Endothelial cell of umbilical vein (primary cell): ENCODE results near the gene STK32C.

Experiments
- CTCF ChIP-seq, 2 donors: IDR thresholded peaks; 1 replicate in 1 of 2; 2 replicates in 1 of 2; pipeline ENCODE4 v1.5.1; 2011; ENCODE audit warnings: low read length in 2 of 2, mild to moderate bottlenecking in 2 of 2, moderate library complexity in 2 of 2, control low read depth in 1 of 2, inconsistent platforms in 1 of 2, low read depth in 1 of 2; ENCODE audit not compliant: insufficient read depth in 1 of 2; ENCODE audit errors: extremely low read depth in 1 of 2
- EZH2 ChIP-seq: IDR thresholded peaks from 2 replicates; pipeline ENCODE4 v1.6.1; 2012; ENCODE audit warnings: borderline replicate concordance, low read depth, mild to moderate bottlenecking, moderate library complexity, low read length, inconsistent platforms; ENCODE audit not compliant: severe bottlenecking
- POLR2A ChIP-seq: IDR thresholded peaks from 2 replicates; pipeline ENCODE4 v1.6.1; 2012; ENCODE audit warnings: low read depth, mild to moderate bottlenecking, control low read depth, low read length
- POLR2AphosphoS5 ChIP-seq: IDR thresholded peaks from 2 replicates; pipeline ENCODE4 v1.6.1; 2012; ENCODE audit warnings: low read depth, mild to moderate bottlenecking, control low read depth, low read length, moderate library complexity; ENCODE audit not compliant: insufficient read depth

DNA sequence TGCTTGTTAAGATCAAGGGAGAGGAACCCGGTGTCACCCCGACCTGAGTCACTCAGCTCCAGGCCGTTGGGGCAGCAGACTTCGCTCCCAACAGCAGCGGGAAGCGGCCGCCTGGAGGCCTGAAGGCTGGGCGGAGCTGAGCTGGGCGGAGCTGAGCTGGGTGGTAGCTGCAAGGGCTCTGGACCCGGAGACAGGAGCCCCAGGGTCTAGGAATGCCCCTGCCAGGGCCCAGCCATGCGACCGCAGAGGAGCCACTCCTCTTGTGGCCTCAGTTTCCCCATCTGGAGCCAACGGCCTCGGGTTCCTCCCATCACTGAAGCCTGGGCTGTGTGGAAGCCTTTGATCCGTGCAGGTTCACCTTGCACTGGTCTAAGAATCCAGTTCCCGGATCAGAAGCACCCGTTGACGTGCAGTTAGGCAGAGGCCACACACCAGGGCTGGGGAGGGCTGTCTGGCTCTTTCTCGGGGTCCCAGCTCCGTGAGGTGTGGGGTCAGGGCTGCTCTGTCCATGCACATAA lies 142.9 kb downstream of the STK32C start:
- TF ChIP-seq EZH2 (no peak), POLR2AphosphoS5 (no peak), CTCF (IDR thresholded peaks at IDR 0.05; ENCODE audit: extremely low read depth in 1 of 2, insufficient read depth in 1 of 2, low read depth in 1 of 2, low read length in 2 of 2) (no peak), POLR2A (no peak)
